ENCODE data around the gene PRPSAP1.

- no peak for TF ChIP-seq CTCF (IDR thresholded peaks at IDR 0.05; ENCODE audit: control extremely low read depth in 1 of 3, insufficient read depth in 1 of 3, low read depth in 1 of 3, low read length in 3 of 3)
- no peak for TF ChIP-seq FOSL1 (IDR thresholded peaks at IDR 0.05; ENCODE audit: insufficient read depth, low read depth, low read length)
- TF ChIP-seq ATF3 (IDR thresholded peaks at IDR 0.05; ENCODE audit: insufficient read depth, low read depth, low read length) = no peak
- TF ChIP-seq MAX (IDR thresholded peaks at IDR 0.05) = no peak
- no peak for TF ChIP-seq EP300 (IDR thresholded peaks at IDR 0.05; ENCODE audit: borderline replicate concordance in 1 of 2, low read depth in 2 of 2, low read length in 2 of 2)
- TF ChIP-seq CHD2 (IDR thresholded peaks at IDR 0.05; ENCODE audit: low read length) = no peak
- no peak for TF ChIP-seq SIN3A (conservative IDR thresholded peaks at IDR 0.05 in 1 of 2, IDR thresholded peaks at IDR 0.05 in 1 of 2; ENCODE audit: low read depth in 1 of 2, low read length in 2 of 2)
- TF ChIP-seq HDAC6 (IDR thresholded peaks at IDR 0.05; ENCODE audit: low read depth, low read length) = no peak
- no peak for TF ChIP-seq EZH2 (IDR thresholded peaks at IDR 0.05; ENCODE audit: low read depth, low read length, severe bottlenecking)
These were observed 45.8 kb upstream of the PRPSAP1 start for GRCh38 chr17:76399175-76400172.
